Heart left ventricle (tissue), 16 donors: Measurements from ENCODE around the gene MROH2B. TPM values are rescaled to one million over a fixed set of nuclear protein-coding genes. Genes with fewer than 3 reads are reported as not detected.

Source experiments
- ATAC-seq, 4 donors: fragments of 200-7000 bp; cut with Tn5 transposase; one replicate each; pipeline ENCODE4 v1.9.1; 2020 to 2022; ENCODE audit warnings: moderate library complexity in 4 of 4, mild to moderate bottlenecking in 3 of 4, moderate number of reproducible peaks in 1 of 4
- DNase-seq, 5 donors: peaks; one replicate each; pipeline ENCODE4 v3.0.0-alpha.2; 2020
- H3K27ac ChIP-seq, 12 donors: fragments of 200-600 bp; sonication (generic) in 4 of 12; one replicate each; pipeline versions ENCODE4 v1.5.0 to v1.8.0; 2016 to 2022; ENCODE audit warnings: mild to moderate bottlenecking in 2 of 12
- H3K27me3 ChIP-seq, 9 donors: fragments of 200-600 bp; sonication (generic) in 2 of 9; one replicate each; pipeline versions ENCODE4 v1.5.1 to v1.8.0; 2016 to 2022; ENCODE audit warnings: mild to moderate bottlenecking in 3 of 9
- H3K36me3 ChIP-seq, 9 donors: fragments of 200-600 bp; sonication (generic) in 2 of 9; one replicate each; pipeline versions ENCODE4 v1.5.0 to v1.8.0; 2018 to 2022; ENCODE audit warnings: mild to moderate bottlenecking in 2 of 9
- H3K4me1 ChIP-seq, 12 donors: fragments of 200-600 bp; sonication (generic) in 4 of 12; one replicate each; pipeline versions ENCODE4 v1.5.0 to v1.8.0; 2016 to 2022; ENCODE audit warnings: mild to moderate bottlenecking in 3 of 12
- H3K4me3 ChIP-seq, 12 donors: fragments of 200-600 bp; sonication (generic) in 4 of 12; one replicate each; pipeline versions ENCODE4 v1.5.0 to v1.8.0; 2017 to 2022; ENCODE audit warnings: mild to moderate bottlenecking in 9 of 12, moderate library complexity in 4 of 12
- H3K9me3 ChIP-seq, 12 donors: fragments of 200-600 bp; sonication (generic) in 4 of 12; one replicate each; pipeline versions ENCODE4 v1.5.0 to v1.8.0; 2016 to 2022; ENCODE audit warnings: mild to moderate bottlenecking in 1 of 12
- CTCF ChIP-seq, 12 donors: fragments of 200-600 bp; sonication (generic) in 4 of 12; IDR thresholded peaks; one replicate each; pipeline versions ENCODE4 v1.5.0 to v1.8.0; 2018 to 2022; ENCODE audit warnings: antibody characterized with exemption in 12 of 12, mild to moderate bottlenecking in 5 of 12
- POLR2A ChIP-seq, 2 donors: fragments of 450-650 bp; IDR thresholded peaks; one replicate each; pipeline ENCODE4 v1.6.1; 2017; ENCODE audit warnings: antibody characterized with exemption in 2 of 2, mild to moderate bottlenecking in 2 of 2, moderate library complexity in 2 of 2
- WGBS, 4 donors: extraction: QIAGEN DNeasy Blood & Tissue Kit in 2 of 4; methylation state at CpG; one replicate each; pipeline versions ENCODE4 v1.1.5 to v1.1.7; 2013 to 2018; 5-methylcytosine and 5-hydroxymethylcytosine counted together
- intact Hi-C, 10 donors: fragments of 100-400 bp; cut with DNase I; formaldehyde crosslinking; loops; one replicate each; pipeline versions ENCODE4 v1.11.1 to v1.14.2; 2022
- polyA plus RNA-seq, 2 donors: library from polyadenylated mRNA; stranded (reverse); fragments of 200-250 nt; gene quantifications; one replicate each; pipeline ENCODE4 v1.2.3, GENCODE V29; 2013
- total RNA-seq, 9 donors: library from RNA; depleted of rRNA in 2 of 9; stranded (reverse); fragments of >200 nt in 2 of 9; fragmentation: NEBNext Ultra II Directional in 3 of 9; extraction: Animal tissue kit (Norgen Biotek cat#: 25700) in 3 of 9; gene quantifications; one replicate each; pipeline versions ENCODE4 v1.1.0 to v1.2.4, GENCODE V29; 2016 to 2023
- donor health status: ischemic (EF 13 %, LVEDD 7.1; RV severe dilation, severe dysfunction).
- donor health status: healthy with polysubstance abuse.
- donor health status: DM: no; HTN: yes; CAD: no.
- donor health status: DM: no; HTN: no; CAD: no.
- donor health status: ischemic (EF 25% LVEDD 6.9; RV normal size, moderate dysfunction).
- donor health status: ischemic (EF 25% LVEDD 5.7; RV mildly dilated, moderate dysfunction).
- donor health status: healthy.
- donor health status: DM: yes; HTN: yes; CAD: no.
- donor health status: ischemic (EF 35%, LVEDD 5.7; RV mildly dilated, moderate dysfunction).
- donor health status: nonischemic (EF 11% LVEDD 7.7; RV severe dilation, severe dysfunction).
- donor health status: DM: yes; HTN: yes; CAD: no.
- donor health status: PGD.
- donor health status: ischemic (EF 29% LVEDD 5.4; RV normal size, mild dysfunction).
- donor health status: nonischemic (EF 23%, LVEDD 6.1; RV moderate dilation, normal function).

MROH2B gene
- total and polyA plus RNA-seq, 11 donors: not detected

- Histone ChIP-seq H3K27ac (no peak overlapping the region), H3K36me3 (no peaks in the 10 kb centered on the region), H3K27me3 (no peaks in the 10 kb centered on the region), H3K9me3 (peaks cover 0 to 3% (median 0%) of the 10 kb centered on the region in 12 donors), H3K4me1 (no peaks in the 10 kb centered on the region), H3K4me3 (no peak overlapping the region)
- TF ChIP-seq POLR2A (IDR thresholded peaks at IDR 0.05): no peak
- no peak for TF ChIP-seq CTCF (IDR thresholded peaks at IDR 0.05)
- intact Hi-C loops: loop anchor here in 1 of 10 donors (10.0 kb wide), 1 partner anchor 198 kb away; no protein-coding TSS in a partner anchor
- ATAC-seq (peak in 2 of 4 donors; percentile 51 to 61), DNase-seq (no peak)
- WGBS, 4 donors: 79 to 89% (median 83%) methylated on average over 2 of the region's 2 CpGs
Observed at GRCh38 chr5:41112486-41113455, 41.6 kb upstream of the MROH2B start.

- H3K36me3 ChIP-seq: no peaks in the 10 kb centered on the region
- H3K27ac ChIP-seq: no peak overlapping the region
- H3K4me3 ChIP-seq: no peak overlapping the region
- ATAC-seq (no peak), DNase-seq (no peak)
- TF ChIP-seq CTCF (IDR thresholded peaks at IDR 0.05) (no peak), POLR2A (IDR thresholded peaks at IDR 0.05) (no peak)
- intact Hi-C loops: no loop called here
- peaks cover 0 to 3% (median 0%) of the 10 kb centered on the region in 12 donors for H3K9me3 ChIP-seq
- no peaks in the 10 kb centered on the region for H3K27me3 ChIP-seq
- no peaks in the 10 kb centered on the region for H3K4me1 ChIP-seq
Observed at GRCh38 chr5:41109186-41109585, 38.0 kb upstream of the MROH2B start.

- DNase-seq (no peak), ATAC-seq (no peak)
- Histone ChIP-seq H3K27ac (no peak overlapping the region), H3K36me3 (no peaks in the 10 kb centered on the region), H3K4me3 (no peak overlapping the region), H3K9me3 (no peaks in the 10 kb centered on the region), H3K4me1 (peaks cover 0 to 17% (median 0%) of the 10 kb centered on the region in 12 donors), H3K27me3 (no peaks in the 10 kb centered on the region)
- intact Hi-C loops: no loop called here
- TF ChIP-seq CTCF (IDR thresholded peaks at IDR 0.05) (no peak), POLR2A (IDR thresholded peaks at IDR 0.05) (no peak)
Observed at GRCh38 chr5:41102341-41102740, 31.2 kb upstream of the MROH2B start.

GRCh38 chr5:41097642-41098041 is 26.5 kb upstream of the MROH2B start:
- DNase-seq (peak in 1 of 5 donors; percentile 16), ATAC-seq (peak; percentile 58 to 69 (median 67))
- no peaks in the 10 kb centered on the region for H3K36me3 ChIP-seq
- WGBS, 4 donors: 34 to 51% (median 46%) methylated on average over 2 of the region's 2 CpGs
- no peaks in the 10 kb centered on the region for H3K9me3 ChIP-seq
- peaks cover 0 to 51% (median 11%) of the 10 kb centered on the region in 12 donors for H3K4me1 ChIP-seq
- TF ChIP-seq POLR2A (IDR thresholded peaks at IDR 0.05) (no peak), CTCF (IDR thresholded peaks at IDR 0.05) (no peak)
- intact Hi-C loops: loop anchor here in 1 of 10 donors (10.0 kb wide), 1 partner anchor 297 kb away; no protein-coding TSS in a partner anchor
- H3K27ac ChIP-seq: peak overlapping the region in 3 of 12 donors; percentile 8 to 47 (median 20)
- no peak overlapping the region for H3K4me3 ChIP-seq
- no peaks in the 10 kb centered on the region for H3K27me3 ChIP-seq
